PC-3 (cell line): ENCODE data around the gene STRN3. TPM values are rescaled to one million over a fixed set of nuclear protein-coding genes. Genes with fewer than 3 reads are reported as not detected.
"Not testable (repeated sequence)": the region's sequence is repeated elsewhere in the genome, so short reads cannot be mapped to it uniquely, and the experiment has no call there.

Source experiments
- ATAC-seq: fragments of 200-7000 bp; cut with Tn5 transposase; 2 replicates; pipeline ENCODE4 v1.9.1; 2020; ENCODE audit warnings: mild to moderate bottlenecking, moderate library complexity
- BruUV-seq: library from RNA; stranded (reverse); fragments of 400-500 nt; replicated peaks from 2 replicates; lab custom pipeline; 2021; lab: Mats Ljungman, UMichigan
- CTCF ChIA-PET: fragments of 300-600 bp; sonication (Branson Sonifier 250); formaldehyde crosslinking; loops from one replicate; lab custom pipeline; 2022; ENCODE audit warnings: antibody characterized with exemption; lab: Charles Lee
- POLR2A ChIA-PET: fragments of 300-600 bp; sonication (Branson Sonifier 250); formaldehyde crosslinking; loops from one replicate; lab custom pipeline; 2022; ENCODE audit warnings: antibody characterized with exemption; ENCODE audit not compliant: unreplicated experiment; lab: Charles Lee
- DNase-seq: peaks from one replicate; pipeline ENCODE4 v3.0.0-alpha.2; 2015
- H2AFZ ChIP-seq: fragments of 300-600 bp; sonication (generic); 2 replicates; pipeline ENCODE4 v1.6.0; 2016; ENCODE audit warnings: antibody characterized with exemption, low read length
- H3F3A ChIP-seq: fragments of 300-600 bp; sonication (generic); one replicate; pipeline ENCODE4 v1.6.0; 2017; ENCODE audit warnings: antibody characterized with exemption, low read length, control low read depth, mild to moderate bottlenecking; ENCODE audit not compliant: unreplicated experiment
- H3K27ac ChIP-seq: fragments of 300-600 bp; sonication (generic); 2 replicates; pipeline ENCODE4 v1.5.1; 2016; ENCODE audit warnings: mild to moderate bottlenecking, low read length
- H3K27me3 ChIP-seq: fragments of 300-600 bp; sonication (generic); 2 replicates; pipeline ENCODE4 v1.6.1; 2016; ENCODE audit warnings: low read length, mixed read lengths
- H3K36me3 ChIP-seq: fragments of 300-600 bp; sonication (generic); 2 replicates; pipeline ENCODE4 v1.6.1; 2016; ENCODE audit warnings: low read depth, mixed run types, low read length, mixed read lengths
- H3K4me1 ChIP-seq: fragments of 300-600 bp; sonication (generic); 2 replicates; pipeline ENCODE4 v1.5.1; 2016; ENCODE audit warnings: low read length; ENCODE audit not compliant: insufficient read depth
- H3K4me2 ChIP-seq: fragments of 300-600 bp; sonication (generic); 2 replicates; pipeline ENCODE4 v1.6.0; 2016; ENCODE audit warnings: low read length
- H3K4me3 ChIP-seq: fragments of 300-600 bp; sonication (generic); 2 replicates; pipeline ENCODE4 v1.5.1; 2016; ENCODE audit warnings: mild to moderate bottlenecking, low read length, mixed read lengths
- H3K79me2 ChIP-seq: fragments of 300-600 bp; sonication (generic); 2 replicates; pipeline ENCODE4 v1.6.1; 2017; ENCODE audit warnings: low read length, mixed read lengths
- H3K9ac ChIP-seq: fragments of 300-600 bp; sonication (generic); 2 replicates; pipeline ENCODE4 v1.6.0; 2016; ENCODE audit warnings: mild to moderate bottlenecking, low read length
- H3K9me2 ChIP-seq: fragments of 300-600 bp; sonication (generic); replicated peaks from 2 replicates; pipeline ENCODE4 v1.6.1; 2016; ENCODE audit warnings: mixed run types, low read length, mixed read lengths
- H3K9me3 ChIP-seq: fragments of 300-600 bp; sonication (generic); 2 replicates; pipeline ENCODE4 v1.6.1; 2016; ENCODE audit warnings: low read length, mixed read lengths
- H4K20me1 ChIP-seq: fragments of 300-600 bp; sonication (generic); 2 replicates; pipeline ENCODE4 v1.6.1; 2016; ENCODE audit warnings: low read length, mixed read lengths
- EZH2 ChIP-seq: fragments of 300-600 bp; sonication (generic); IDR thresholded peaks from one replicate; pipeline ENCODE4 v1.6.1; 2017; ENCODE audit warnings: antibody characterized with exemption, mild to moderate bottlenecking, low read length; ENCODE audit not compliant: unreplicated experiment
- EZH2phosphoT487 ChIP-seq: fragments of 300-600 bp; sonication (generic); IDR thresholded peaks from 2 replicates; pipeline ENCODE4 v1.6.1; 2018; ENCODE audit warnings: mild to moderate bottlenecking, antibody characterized with exemption, low read length, borderline replicate concordance
- intact Hi-C: fragments of 100-400 bp; cut with micrococcal nuclease; formaldehyde crosslinking; loops from 2 replicates; pipeline ENCODE4 v1.9.0; 2023
- total RNA-seq: library from RNA; depleted of rRNA; stranded (reverse); fragments of >200 nt; gene quantifications from 2 replicates; pipeline ENCODE4 v1.2.3, GENCODE V29; 2014
- TF ChIP-seq, protein P1 (sequence below): fragments of 300-600 bp; sonication (generic); conservative IDR thresholded peaks from 2 replicates; pipeline ENCODE4 v1.5.1; 2017; ENCODE audit warnings: antibody characterized with exemption, low read depth, mild to moderate bottlenecking, low read length

Gene STRN3
- total RNA-seq, 1 experiment from 2014 or later: 41.4 TPM

DNA sequence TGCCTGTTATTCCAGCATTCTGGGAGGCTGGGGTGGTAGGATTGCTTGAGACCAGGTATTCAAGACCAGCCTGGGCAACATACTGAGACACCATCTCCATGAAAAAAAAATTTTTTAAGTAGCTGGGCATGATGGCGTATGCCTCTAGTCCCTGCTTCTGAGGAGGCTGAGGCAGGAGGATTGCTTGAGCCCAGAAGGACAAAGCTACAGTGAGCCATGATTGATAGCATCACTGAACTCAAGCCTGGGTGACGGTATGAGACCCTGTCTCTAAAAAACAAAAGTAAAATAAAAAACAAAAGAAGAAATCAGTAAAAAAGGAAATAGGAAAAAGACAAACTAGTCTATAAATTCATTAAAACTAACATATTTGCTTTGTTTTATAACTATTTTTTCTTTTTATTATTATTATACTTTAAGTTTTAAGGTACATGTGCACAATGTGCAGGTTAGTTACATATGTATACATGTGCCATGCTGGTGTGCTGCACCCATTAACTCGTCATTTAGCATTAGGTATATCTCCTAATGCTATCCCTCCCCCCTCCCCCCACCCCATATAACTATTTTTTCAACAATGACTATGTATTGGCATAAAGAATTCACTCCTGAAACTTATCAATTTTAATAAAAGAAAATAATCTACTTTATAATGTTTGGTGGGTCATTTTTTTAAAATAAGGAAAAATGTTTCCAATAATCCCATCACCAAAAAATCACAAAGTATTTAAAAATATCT lies 16.2 kb downstream of the STRN3 start:
- CTCF ChIA-PET: no interaction called here
- no peak overlapping the region for H3K4me2 ChIP-seq
- no peaks in the 10 kb centered on the region for H4K20me1 ChIP-seq
- no peak overlapping the region for H2AFZ ChIP-seq
- no peak overlapping the region for H3K9ac ChIP-seq
- no peaks in the 10 kb centered on the region; the same call in 1 of the 2 replicates for H3K36me3 ChIP-seq
- H3K9me3 ChIP-seq: no peaks in the 10 kb centered on the region
- POLR2A ChIA-PET: interaction anchor here (0.7 kb wide), 1 partner anchor 21 kb away, joined by 8 read pairs; no protein-coding TSS in a partner anchor
- no peak for ATAC-seq
- DNase-seq: no peak
- H3K27me3 ChIP-seq: no peaks in the 10 kb centered on the region
- intact Hi-C loops: no loop called here
- no peak overlapping the region for H3K4me3 ChIP-seq
- peaks cover 93% of the 10 kb centered on the region for H3K79me2 ChIP-seq
- no peaks in the 10 kb centered on the region for H3K9me2 ChIP-seq
- no peaks in the 10 kb centered on the region for H3K4me1 ChIP-seq
- no peak for TF ChIP-seq EZH2
- TF ChIP-seq, protein P1, sequence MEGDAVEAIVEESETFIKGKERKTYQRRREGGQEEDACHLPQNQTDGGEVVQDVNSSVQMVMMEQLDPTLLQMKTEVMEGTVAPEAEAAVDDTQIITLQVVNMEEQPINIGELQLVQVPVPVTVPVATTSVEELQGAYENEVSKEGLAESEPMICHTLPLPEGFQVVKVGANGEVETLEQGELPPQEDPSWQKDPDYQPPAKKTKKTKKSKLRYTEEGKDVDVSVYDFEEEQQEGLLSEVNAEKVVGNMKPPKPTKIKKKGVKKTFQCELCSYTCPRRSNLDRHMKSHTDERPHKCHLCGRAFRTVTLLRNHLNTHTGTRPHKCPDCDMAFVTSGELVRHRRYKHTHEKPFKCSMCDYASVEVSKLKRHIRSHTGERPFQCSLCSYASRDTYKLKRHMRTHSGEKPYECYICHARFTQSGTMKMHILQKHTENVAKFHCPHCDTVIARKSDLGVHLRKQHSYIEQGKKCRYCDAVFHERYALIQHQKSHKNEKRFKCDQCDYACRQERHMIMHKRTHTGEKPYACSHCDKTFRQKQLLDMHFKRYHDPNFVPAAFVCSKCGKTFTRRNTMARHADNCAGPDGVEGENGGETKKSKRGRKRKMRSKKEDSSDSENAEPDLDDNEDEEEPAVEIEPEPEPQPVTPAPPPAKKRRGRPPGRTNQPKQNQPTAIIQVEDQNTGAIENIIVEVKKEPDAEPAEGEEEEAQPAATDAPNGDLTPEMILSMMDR: no peak
- TF ChIP-seq EZH2phosphoT487: no peak
- H3K27ac ChIP-seq: no peak overlapping the region
- H3F3A ChIP-seq: no peaks in the 10 kb centered on the region
- BruUV-seq: no TSS peak

GRCh38 chr14:31006703-31007102 lies 19.5 kb downstream of the STRN3 start:
- ChIA-PET POLR2A (no interaction called here), CTCF (no interaction called here)
- no peaks in the 10 kb centered on the region for H4K20me1 ChIP-seq
- no peak overlapping the region for H3K4me3 ChIP-seq
- H2AFZ ChIP-seq: no peak overlapping the region
- no peaks in the 10 kb centered on the region for H3F3A ChIP-seq
- peaks cover 6% of the 10 kb centered on the region; the same call in 1 of the 2 replicates for H3K36me3 ChIP-seq
- ATAC-seq (no peak), DNase-seq (no peak)
- no peak overlapping the region for H3K27ac ChIP-seq
- peaks cover 84% of the 10 kb centered on the region for H3K79me2 ChIP-seq
- no peak for TF ChIP-seq EZH2phosphoT487
- no peak for TF ChIP-seq EZH2
- TF ChIP-seq, protein P1: no peak
- intact Hi-C loops: no loop called here
- H3K9me2 ChIP-seq: no peaks in the 10 kb centered on the region
- H3K4me1 ChIP-seq: no peaks in the 10 kb centered on the region
- no peak overlapping the region for H3K9ac ChIP-seq
- H3K9me3 ChIP-seq: no peaks in the 10 kb centered on the region
- H3K4me2 ChIP-seq: no peak overlapping the region
- no TSS peak for BruUV-seq
- H3K27me3 ChIP-seq: no peaks in the 10 kb centered on the region

GRCh38 chr14:31004007-31004406 lies 22.2 kb downstream of the STRN3 start:
- H3K9me2 ChIP-seq, intact Hi-C loops, H3K4me2 ChIP-seq, H3K4me3 ChIP-seq, H4K20me1 ChIP-seq, BruUV-seq, H2AFZ ChIP-seq, DNase-seq, ATAC-seq, H3K9ac ChIP-seq, H3F3A ChIP-seq, H3K4me1 ChIP-seq, H3K27ac ChIP-seq, CTCF ChIA-PET, H3K27me3 ChIP-seq, H3K9me3 ChIP-seq, POLR2A ChIA-PET: not testable (repeated sequence)
- Histone ChIP-seq H3K79me2 (peaks cover 89% of the 10 kb centered on the region), H3K36me3 (peaks cover 26% of the 10 kb centered on the region)
